Gastroesophageal sphincter (tissue), 4 donors: ENCODE data around the gene UBAP2. TPM values are rescaled to one million over a fixed set of nuclear protein-coding genes. Genes with fewer than 3 reads are reported as not detected.

Experiments used
- ATAC-seq: fragments of 150-250 bp; one replicate; pipeline ENCODE4 v1.9.1; 2016; ENCODE audit warnings: mild to moderate bottlenecking, moderate library complexity
- H3K27ac ChIP-seq, 4 donors: fragments of 200-600 bp; sonication (generic) in 3 of 4; 1 replicate in 3 of 4; 2 replicates in 1 of 4; pipeline ENCODE4 v1.5.1; 2016 to 2019
- H3K27me3 ChIP-seq: fragments of 200-600 bp; sonication (generic); one replicate; pipeline ENCODE4 v1.5.1; 2019
- H3K36me3 ChIP-seq, 2 donors: fragments of 200-600 bp; sonication (generic); one replicate each; pipeline ENCODE4 v1.5.1; 2019; ENCODE audit warnings: control low read depth in 1 of 2
- H3K4me1 ChIP-seq, 3 donors: fragments of 200-600 bp; sonication (generic); 1 replicate in 2 of 3; 2 replicates in 1 of 3; pipeline ENCODE4 v1.5.1; 2016 to 2019; ENCODE audit warnings: control low read depth in 2 of 3
- H3K4me3 ChIP-seq, 2 donors: fragments of 200-600 bp; sonication (generic); one replicate each; pipeline ENCODE4 v1.5.1; 2019; ENCODE audit warnings: mild to moderate bottlenecking in 1 of 2, moderate library complexity in 1 of 2
- H3K9me3 ChIP-seq, 3 donors: fragments of 200-600 bp; sonication (generic); one replicate each; pipeline ENCODE4 v1.5.1; 2017 to 2019; ENCODE audit warnings: control low read depth in 2 of 3
- CTCF ChIP-seq, 4 experiments: fragments of 200-600 bp in 2 of 4; fragments of 450-650 bp in 2 of 4; sonication (generic) in 1 of 4; IDR thresholded peaks; one replicate each; pipeline ENCODE4 v1.5.1; 2017 to 2019; ENCODE audit warnings: antibody characterized with exemption in 4 of 4, mild to moderate bottlenecking in 2 of 4, moderate library complexity in 2 of 4
- EP300 ChIP-seq: sonication (generic); formaldehyde crosslinking; IDR thresholded peaks from one replicate; pipeline ENCODE4 v1.6.1; 2017; ENCODE audit warnings: antibody characterized with exemption, mild to moderate bottlenecking
- POLR2A ChIP-seq, 2 donors: fragments of 450-650 bp; IDR thresholded peaks; one replicate each; pipeline ENCODE4 v1.6.1; 2017; ENCODE audit warnings: antibody characterized with exemption in 2 of 2, mild to moderate bottlenecking in 2 of 2, moderate library complexity in 1 of 2
- POLR2AphosphoS5 ChIP-seq: sonication (generic); formaldehyde crosslinking; IDR thresholded peaks from one replicate; pipeline ENCODE4 v1.6.1; 2017; ENCODE audit warnings: antibody characterized with exemption
- WGBS, 2 donors: methylation state at CpG; one replicate each; pipeline ENCODE4 v1.1.5; 2018; ENCODE audit warnings: low coverage in 1 of 2; 5-methylcytosine and 5-hydroxymethylcytosine counted together
- total RNA-seq, 4 donors: library from RNA; depleted of rRNA; stranded (reverse); fragments of >200 nt; gene quantifications; one replicate each; pipeline ENCODE4 v1.1.0, GENCODE V29; 2016

UBAP2 gene
- total RNA-seq, 4 donors from 2014 or later: 27.5 to 41.5 (median 32.8) TPM

GRCh38 chr9:34069831-34070230, 21.1 kb upstream of the UBAP2 start:
- Histone ChIP-seq H3K4me3 (no peak overlapping the region), H3K9me3 (no peaks in the 10 kb centered on the region), H3K4me1 (peaks cover 0 to 21% (median 6%) of the 10 kb centered on the region in 3 donors), H3K27me3 (no peaks in the 10 kb centered on the region), H3K36me3 (no peaks in the 10 kb centered on the region), H3K27ac (no peak overlapping the region)
- 87 to 89% methylated on average over 5 of the region's 6 CpGs for WGBS, 2 donors
- no peak for ATAC-seq
- TF ChIP-seq EP300: no peak
- no peak for TF ChIP-seq POLR2A (IDR thresholded peaks at IDR 0.05)
- TF ChIP-seq CTCF (IDR thresholded peaks at IDR 0.05): no peak
- no peak for TF ChIP-seq POLR2AphosphoS5

- Histone ChIP-seq H3K9me3 (no peaks in the 10 kb centered on the region), H3K36me3 (no peaks in the 10 kb centered on the region), H3K27ac (no peak overlapping the region), H3K27me3 (no peaks in the 10 kb centered on the region), H3K4me3 (no peak overlapping the region), H3K4me1 (no peaks in the 10 kb centered on the region)
- WGBS, 2 donors: 87 to 95% methylated on average over 3 of the region's 3 CpGs
- no peak for ATAC-seq
- TF ChIP-seq POLR2AphosphoS5 (no peak), POLR2A (IDR thresholded peaks at IDR 0.05) (no peak), EP300 (no peak), CTCF (IDR thresholded peaks at IDR 0.05) (no peak)
Observed at GRCh38 chr9:34065541-34065940, 16.9 kb upstream of the UBAP2 start.

GRCh38 chr9:34059954-34060353, 11.3 kb upstream of the UBAP2 start:
- Histone ChIP-seq H3K9me3 (no peaks in the 10 kb centered on the region), H3K27ac (no peak overlapping the region), H3K27me3 (no peaks in the 10 kb centered on the region), H3K36me3 (no peaks in the 10 kb centered on the region), H3K4me3 (no peak overlapping the region), H3K4me1 (no peaks in the 10 kb centered on the region)
- TF ChIP-seq CTCF (IDR thresholded peaks at IDR 0.05) (no peak), EP300 (no peak), POLR2A (IDR thresholded peaks at IDR 0.05) (no peak), POLR2AphosphoS5 (no peak)
- ATAC-seq: no peak
- 77 to 90% methylated on average over 2 to 3 of the region's 3 CpGs for WGBS, 2 donors

- TF ChIP-seq CTCF (IDR thresholded peaks at IDR 0.05) (no peak), EP300 (no peak), POLR2A (IDR thresholded peaks at IDR 0.05) (no peak), POLR2AphosphoS5 (no peak)
- Histone ChIP-seq H3K27ac (no peak overlapping the region), H3K36me3 (no peaks in the 10 kb centered on the region), H3K4me3 (no peak overlapping the region), H3K4me1 (no peaks in the 10 kb centered on the region), H3K9me3 (no peaks in the 10 kb centered on the region), H3K27me3 (no peaks in the 10 kb centered on the region)
- WGBS, 2 donors: 45 to 62% methylated on average over 3 of the region's 3 CpGs
- no peak for ATAC-seq
Observed at GRCh38 chr9:34059281-34059680, 10.6 kb upstream of the UBAP2 start.

- Histone ChIP-seq H3K4me3 (peak overlapping the region; percentile 81 to 97), H3K36me3 (no peaks in the 10 kb centered on the region), H3K27ac (peak overlapping the region; percentile 82 to 96 (median 94)), H3K27me3 (no peaks in the 10 kb centered on the region), H3K4me1 (peaks cover 0 to 31% (median 7%) of the 10 kb centered on the region in 3 donors), H3K9me3 (no peaks in the 10 kb centered on the region)
- no peak for ATAC-seq
- WGBS, 2 donors: 32 to 46% methylated on average over 10 to 17 of the region's 18 CpGs
- TF ChIP-seq EP300 (no peak), POLR2AphosphoS5 (no peak), POLR2A (IDR thresholded peaks at IDR 0.05) (no peak), CTCF (IDR thresholded peaks at IDR 0.05) (no peak)
Observed at GRCh38 chr9:34049630-34050384, 1.1 kb upstream of the UBAP2 start.
